SKM-1 treated with dmso at 0.1 percent for 144 hours (cell line): Measurements from ENCODE around the gene SPCS1.

Source experiments
- DNase-seq: peaks from one replicate; lab custom pipeline; 2025; ENCODE audit not compliant: unreplicated experiment; lab: John Stamatoyannopoulos, UW

The SPCS1 gene

GRCh38 chr3:52694528-52695189, 11.2 kb upstream of the SPCS1 start:
- no peak for DNase-seq

- no peak for DNase-seq
Measured at GRCh38 chr3:52695798-52696671, 9.9 kb upstream of the SPCS1 start.

GRCh38 chr3:52696830-52697631, 8.9 kb upstream of the SPCS1 start:
- DNase-seq: no peak

- DNase-seq: no peak
Measured at GRCh38 chr3:52697632-52697965, 8.3 kb upstream of the SPCS1 start.

- DNase-seq: no peak
Measured at GRCh38 chr3:52703341-52703740, 2.6 kb upstream of the SPCS1 start.

- no peak for DNase-seq
Measured at GRCh38 chr3:52704611-52705437, 1.1 kb upstream of the SPCS1 start.

GRCh38 chr3:52705438-52705687, 543 bp upstream of the SPCS1 start:
- DNase-seq: no peak

GRCh38 chr3:52707585-52707984, 1.7 kb downstream of the SPCS1 start:
- DNase-seq: no peak

GRCh38 chr3:52710512-52710911, 4.6 kb downstream of the SPCS1 start:
- DNase-seq: no peak

- DNase-seq: no peak
Measured at GRCh38 chr3:52712291-52713212, 6.6 kb downstream of the SPCS1 start.

- DNase-seq: no peak
Measured at GRCh38 chr3:52714335-52715302, 8.7 kb downstream of the SPCS1 start.

- no peak for DNase-seq
Measured at GRCh38 chr3:52715714-52716305, 9.9 kb downstream of the SPCS1 start.

- DNase-seq: no peak
Measured at GRCh38 chr3:52719618-52720017, 13.7 kb downstream of the SPCS1 start.

GRCh38 chr3:52721002-52721729, 15.3 kb downstream of the SPCS1 start:
- peak; percentile 96 for DNase-seq

GRCh38 chr3:52721730-52722008, 15.8 kb downstream of the SPCS1 start:
- DNase-seq: no peak

- DNase-seq: no peak
Measured at GRCh38 chr3:52722491-52722890, 16.6 kb downstream of the SPCS1 start.

GRCh38 chr3:52723935-52724334, 18.0 kb downstream of the SPCS1 start:
- no peak for DNase-seq

GRCh38 chr3:52724511-52724910, 18.6 kb downstream of the SPCS1 start:
- no peak for DNase-seq
